ENCODE results near the gene PLPPR4.
A peak's percentile ranks its signal among the peaks of the same experiment; 100 is the strongest.
"Not testable (repeated sequence)": the region's sequence is repeated elsewhere in the genome, so short reads cannot be mapped to it uniquely, and the experiment has no call there.

PLPPR4 gene

GRCh38 chr1:99266726-99267125 is 2.4 kb downstream of the PLPPR4 start:
- H3K9ac ChIP-seq (ENCODE audit: low read length in 5 of 5): no peak overlapping the region
- peaks cover 0 to 8% (median 0%) of the 10 kb centered on the region in 5 donors for H3K27me3 ChIP-seq (ENCODE audit: control insufficient read depth in 5 of 5, insufficient read depth in 4 of 5, low read length in 5 of 5)
- peaks cover 5 to 15% (median 13%) of the 10 kb centered on the region in 5 donors for H3K4me1 ChIP-seq (ENCODE audit: control insufficient read depth in 5 of 5, insufficient read depth in 5 of 5, low read length in 5 of 5)
- H3K4me3 ChIP-seq (ENCODE audit: low read depth in 1 of 5, low read length in 5 of 5): no peak overlapping the region
- peaks cover 0 to 3% (median 0%) of the 10 kb centered on the region in 5 donors for H3K9me3 ChIP-seq (ENCODE audit: control insufficient read depth in 5 of 5, low read length in 5 of 5)
- no peaks in the 10 kb centered on the region for H3K36me3 ChIP-seq (ENCODE audit: control insufficient read depth in 5 of 5, insufficient read depth in 5 of 5, low read length in 5 of 5)
- no peak overlapping the region for H3K27ac ChIP-seq (ENCODE audit: low read depth, low read length)

GRCh38 chr1:99268021-99268420 is 3.7 kb downstream of the PLPPR4 start:
- peaks cover 0 to 8% (median 0%) of the 10 kb centered on the region in 5 donors for H3K27me3 ChIP-seq (ENCODE audit: control insufficient read depth in 5 of 5, insufficient read depth in 4 of 5, low read length in 5 of 5)
- peaks cover 5 to 15% (median 13%) of the 10 kb centered on the region in 5 donors for H3K4me1 ChIP-seq (ENCODE audit: control insufficient read depth in 5 of 5, insufficient read depth in 5 of 5, low read length in 5 of 5)
- H3K4me3 ChIP-seq (ENCODE audit: low read depth in 1 of 5, low read length in 5 of 5): no peak overlapping the region
- H3K36me3 ChIP-seq (ENCODE audit: control insufficient read depth in 5 of 5, insufficient read depth in 5 of 5, low read length in 5 of 5): no peaks in the 10 kb centered on the region
- H3K9ac ChIP-seq (ENCODE audit: low read length in 5 of 5): no peak overlapping the region
- H3K9me3 ChIP-seq (ENCODE audit: control insufficient read depth in 5 of 5, low read length in 5 of 5): peaks cover 0 to 3% (median 0%) of the 10 kb centered on the region in 5 donors
- no peak overlapping the region for H3K27ac ChIP-seq (ENCODE audit: low read depth, low read length)

- H3K9ac ChIP-seq (ENCODE audit: low read length in 5 of 5): no peak overlapping the region
- H3K27ac ChIP-seq (ENCODE audit: low read depth, low read length): no peak overlapping the region
- no peak overlapping the region for H3K4me3 ChIP-seq (ENCODE audit: low read depth in 1 of 5, low read length in 5 of 5)
- peaks cover 3 to 7% (median 7%) of the 10 kb centered on the region in 5 donors for H3K4me1 ChIP-seq (ENCODE audit: control insufficient read depth in 5 of 5, insufficient read depth in 5 of 5, low read length in 5 of 5)
- no peaks in the 10 kb centered on the region for H3K27me3 ChIP-seq (ENCODE audit: control insufficient read depth in 5 of 5, insufficient read depth in 4 of 5, low read length in 5 of 5)
- peaks cover 0 to 3% (median 0%) of the 10 kb centered on the region in 5 donors for H3K9me3 ChIP-seq (ENCODE audit: control insufficient read depth in 5 of 5, low read length in 5 of 5)
- H3K36me3 ChIP-seq (ENCODE audit: control insufficient read depth in 5 of 5, insufficient read depth in 5 of 5, low read length in 5 of 5): no peaks in the 10 kb centered on the region
Measured at GRCh38 chr1:99269321-99269720, 5.0 kb downstream of the PLPPR4 start.

- no peaks in the 10 kb centered on the region for H3K27me3 ChIP-seq (ENCODE audit: control insufficient read depth in 5 of 5, insufficient read depth in 4 of 5, low read length in 5 of 5)
- H3K4me3 ChIP-seq (ENCODE audit: low read depth in 1 of 5, low read length in 5 of 5): no peak overlapping the region
- no peaks in the 10 kb centered on the region for H3K4me1 ChIP-seq (ENCODE audit: control insufficient read depth in 5 of 5, insufficient read depth in 5 of 5, low read length in 5 of 5)
- no peak overlapping the region for H3K27ac ChIP-seq (ENCODE audit: low read depth, low read length)
- H3K9ac ChIP-seq (ENCODE audit: low read length in 5 of 5): no peak overlapping the region
- H3K9me3 ChIP-seq (ENCODE audit: control insufficient read depth in 5 of 5, low read length in 5 of 5): peaks cover 0 to 3% (median 2%) of the 10 kb centered on the region in 5 donors
- no peaks in the 10 kb centered on the region for H3K36me3 ChIP-seq (ENCODE audit: control insufficient read depth in 5 of 5, insufficient read depth in 5 of 5, low read length in 5 of 5)
Measured at GRCh38 chr1:99270646-99271045, 6.4 kb downstream of the PLPPR4 start.

- Histone ChIP-seq H3K27me3 (ENCODE audit: control insufficient read depth in 5 of 5, insufficient read depth in 4 of 5, low read length in 5 of 5) (no peaks in the 10 kb centered on the region), H3K9me3 (ENCODE audit: control insufficient read depth in 5 of 5, low read length in 5 of 5) (peaks cover 0 to 3% (median 2%) of the 10 kb centered on the region in 5 donors), H3K36me3 (ENCODE audit: control insufficient read depth in 5 of 5, insufficient read depth in 5 of 5, low read length in 5 of 5) (no peaks in the 10 kb centered on the region), H3K27ac (ENCODE audit: low read depth, low read length) (no peak overlapping the region), H3K9ac (ENCODE audit: low read length in 5 of 5) (no peak overlapping the region), H3K4me1 (ENCODE audit: control insufficient read depth in 5 of 5, insufficient read depth in 5 of 5, low read length in 5 of 5) (no peaks in the 10 kb centered on the region), H3K4me3 (ENCODE audit: low read depth in 1 of 5, low read length in 5 of 5) (no peak overlapping the region)
Measured at GRCh38 chr1:99271249-99271648, 7.0 kb downstream of the PLPPR4 start.

GRCh38 chr1:99277066-99277465 is 12.8 kb downstream of the PLPPR4 start:
- Histone ChIP-seq H3K4me1 (ENCODE audit: control insufficient read depth in 5 of 5, insufficient read depth in 5 of 5, low read length in 5 of 5) (peaks cover 0 to 7% (median 0%) of the 10 kb centered on the region in 5 donors), H3K9ac (ENCODE audit: low read length in 5 of 5) (no peak overlapping the region), H3K27me3 (ENCODE audit: control insufficient read depth in 5 of 5, insufficient read depth in 4 of 5, low read length in 5 of 5) (no peaks in the 10 kb centered on the region), H3K36me3 (ENCODE audit: control insufficient read depth in 5 of 5, insufficient read depth in 5 of 5, low read length in 5 of 5) (no peaks in the 10 kb centered on the region), H3K4me3 (ENCODE audit: low read depth in 1 of 5, low read length in 5 of 5) (no peak overlapping the region), H3K9me3 (ENCODE audit: control insufficient read depth in 5 of 5, low read length in 5 of 5) (peaks cover 0 to 3% (median 0%) of the 10 kb centered on the region in 5 donors), H3K27ac (ENCODE audit: low read depth, low read length) (no peak overlapping the region)

GRCh38 chr1:99279525-99279924 is 15.2 kb downstream of the PLPPR4 start:
- no peaks in the 10 kb centered on the region for H3K27me3 ChIP-seq (ENCODE audit: control insufficient read depth in 5 of 5, insufficient read depth in 4 of 5, low read length in 5 of 5)

GRCh38 chr1:99281105-99281504 is 16.8 kb downstream of the PLPPR4 start:
- H3K36me3 ChIP-seq (ENCODE audit: control insufficient read depth in 5 of 5, insufficient read depth in 5 of 5, low read length in 5 of 5): no peaks in the 10 kb centered on the region
- H3K9ac ChIP-seq (ENCODE audit: low read length in 5 of 5): no peak overlapping the region
- peaks cover 0 to 3% (median 0%) of the 10 kb centered on the region in 5 donors for H3K9me3 ChIP-seq (ENCODE audit: control insufficient read depth in 5 of 5, low read length in 5 of 5)
- H3K27me3 ChIP-seq (ENCODE audit: control insufficient read depth in 5 of 5, insufficient read depth in 4 of 5, low read length in 5 of 5): no peaks in the 10 kb centered on the region
- no peak overlapping the region for H3K4me3 ChIP-seq (ENCODE audit: low read depth in 1 of 5, low read length in 5 of 5)
- peaks cover 0 to 9% (median 0%) of the 10 kb centered on the region in 5 donors for H3K4me1 ChIP-seq (ENCODE audit: control insufficient read depth in 5 of 5, insufficient read depth in 5 of 5, low read length in 5 of 5)
- no peak overlapping the region for H3K27ac ChIP-seq (ENCODE audit: low read depth, low read length)

More at GRCh38 chr1:99279525-99279924, 15.2 kb downstream of the PLPPR4 start:
- Histone ChIP-seq H3K36me3 (ENCODE audit: control insufficient read depth in 5 of 5, insufficient read depth in 5 of 5, low read length in 5 of 5) (no peaks in the 10 kb centered on the region), H3K4me3 (ENCODE audit: low read depth in 1 of 5, low read length in 5 of 5) (peak overlapping the region in 1 of 5 donors; percentile 12), H3K4me1 (ENCODE audit: control insufficient read depth in 5 of 5, insufficient read depth in 5 of 5, low read length in 5 of 5) (peaks cover 0 to 7% (median 0%) of the 10 kb centered on the region in 5 donors), H3K9ac (ENCODE audit: low read length in 5 of 5) (no peak overlapping the region), H3K9me3 (ENCODE audit: control insufficient read depth in 5 of 5, low read length in 5 of 5) (peaks cover 0 to 3% (median 0%) of the 10 kb centered on the region in 5 donors), H3K27ac (ENCODE audit: low read depth, low read length) (no peak overlapping the region)

GRCh38 chr1:99282536-99282935 is 18.2 kb downstream of the PLPPR4 start:
- Histone ChIP-seq H3K36me3 (ENCODE audit: control insufficient read depth in 5 of 5, insufficient read depth in 5 of 5, low read length in 5 of 5) (no peaks in the 10 kb centered on the region), H3K4me1 (ENCODE audit: control insufficient read depth in 5 of 5, insufficient read depth in 5 of 5, low read length in 5 of 5) (peaks cover 0 to 9% (median 0%) of the 10 kb centered on the region in 5 donors), H3K27ac (ENCODE audit: low read depth, low read length) (no peak overlapping the region), H3K9me3 (ENCODE audit: control insufficient read depth in 5 of 5, low read length in 5 of 5) (no peaks in the 10 kb centered on the region), H3K9ac (ENCODE audit: low read length in 5 of 5) (no peak overlapping the region), H3K27me3 (ENCODE audit: control insufficient read depth in 5 of 5, insufficient read depth in 4 of 5, low read length in 5 of 5) (no peaks in the 10 kb centered on the region), H3K4me3 (ENCODE audit: low read depth in 1 of 5, low read length in 5 of 5) (no peak overlapping the region)

- not testable (repeated sequence) for H3K27ac ChIP-seq (ENCODE audit: low read depth, low read length); H3K36me3 ChIP-seq (ENCODE audit: control insufficient read depth in 5 of 5, insufficient read depth in 5 of 5, low read length in 5 of 5); H3K9ac ChIP-seq (ENCODE audit: low read length in 5 of 5); H3K9me3 ChIP-seq (ENCODE audit: control insufficient read depth in 5 of 5, low read length in 5 of 5); H3K27me3 ChIP-seq (ENCODE audit: control insufficient read depth in 5 of 5, insufficient read depth in 4 of 5, low read length in 5 of 5); H3K4me1 ChIP-seq (ENCODE audit: control insufficient read depth in 5 of 5, insufficient read depth in 5 of 5, low read length in 5 of 5); H3K4me3 ChIP-seq (ENCODE audit: low read depth in 1 of 5, low read length in 5 of 5)
Measured at GRCh38 chr1:99283521-99283920, 19.2 kb downstream of the PLPPR4 start.

Measured in subcutaneous abdominal adipose tissue (tissue), 5 donors.